Measurements from ENCODE around the gene PLXNA4. TPM values are rescaled to one million over a fixed set of nuclear protein-coding genes. Genes with fewer than 3 reads are reported as not detected.
"Not testable (repeated sequence)": the region's sequence is repeated elsewhere in the genome, so short reads cannot be mapped to it uniquely, and the experiment has no call there.

PLXNA4 gene
- total and polyA plus RNA-seq, 4 donors, result 0.63 to 4.6 (median 2.1) TPM

GRCh38 chr7:132176719-132177118, 399.6 kb downstream of the PLXNA4 start:
- Histone ChIP-seq H3K36me3 (ENCODE audit: control insufficient read depth in 4 of 4, insufficient read depth in 4 of 4, low read length in 4 of 4) (peaks cover 0 to 3% (median 0%) of the 10 kb centered on the region in 4 donors), H3K4me1 (ENCODE audit: control insufficient read depth in 5 of 5, insufficient read depth in 5 of 5, low read length in 5 of 5) (peaks cover 0 to 2% (median 0%) of the 10 kb centered on the region in 5 donors), H3K9ac (ENCODE audit: insufficient read depth in 1 of 2, low read length in 2 of 2) (no peak overlapping the region), H3K27ac (ENCODE audit: low read depth in 1 of 2, low read length in 1 of 2) (no peak overlapping the region), H3K4me3 (no peak overlapping the region), H3K27me3 (ENCODE audit: control insufficient read depth in 3 of 3, insufficient read depth in 3 of 3, low read length in 2 of 3) (peaks cover 0 to 4% (median 3%) of the 10 kb centered on the region in 3 donors), H3K9me3 (ENCODE audit: control insufficient read depth in 4 of 4, insufficient read depth in 3 of 4, low read length in 3 of 4) (no peaks in the 10 kb centered on the region)
- 84 to 94% methylated on average over 8 of the region's 8 CpGs for WGBS, 2 donors
- no peak for DNase-seq
- TF ChIP-seq, protein P1, sequence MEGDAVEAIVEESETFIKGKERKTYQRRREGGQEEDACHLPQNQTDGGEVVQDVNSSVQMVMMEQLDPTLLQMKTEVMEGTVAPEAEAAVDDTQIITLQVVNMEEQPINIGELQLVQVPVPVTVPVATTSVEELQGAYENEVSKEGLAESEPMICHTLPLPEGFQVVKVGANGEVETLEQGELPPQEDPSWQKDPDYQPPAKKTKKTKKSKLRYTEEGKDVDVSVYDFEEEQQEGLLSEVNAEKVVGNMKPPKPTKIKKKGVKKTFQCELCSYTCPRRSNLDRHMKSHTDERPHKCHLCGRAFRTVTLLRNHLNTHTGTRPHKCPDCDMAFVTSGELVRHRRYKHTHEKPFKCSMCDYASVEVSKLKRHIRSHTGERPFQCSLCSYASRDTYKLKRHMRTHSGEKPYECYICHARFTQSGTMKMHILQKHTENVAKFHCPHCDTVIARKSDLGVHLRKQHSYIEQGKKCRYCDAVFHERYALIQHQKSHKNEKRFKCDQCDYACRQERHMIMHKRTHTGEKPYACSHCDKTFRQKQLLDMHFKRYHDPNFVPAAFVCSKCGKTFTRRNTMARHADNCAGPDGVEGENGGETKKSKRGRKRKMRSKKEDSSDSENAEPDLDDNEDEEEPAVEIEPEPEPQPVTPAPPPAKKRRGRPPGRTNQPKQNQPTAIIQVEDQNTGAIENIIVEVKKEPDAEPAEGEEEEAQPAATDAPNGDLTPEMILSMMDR (IDR thresholded peaks at IDR 0.05; ENCODE audit: control extremely low read depth, extremely low read depth), result no peak
- ATAC-seq (ENCODE audit: insufficient read depth, low FRiP score), result no peak

DNA sequence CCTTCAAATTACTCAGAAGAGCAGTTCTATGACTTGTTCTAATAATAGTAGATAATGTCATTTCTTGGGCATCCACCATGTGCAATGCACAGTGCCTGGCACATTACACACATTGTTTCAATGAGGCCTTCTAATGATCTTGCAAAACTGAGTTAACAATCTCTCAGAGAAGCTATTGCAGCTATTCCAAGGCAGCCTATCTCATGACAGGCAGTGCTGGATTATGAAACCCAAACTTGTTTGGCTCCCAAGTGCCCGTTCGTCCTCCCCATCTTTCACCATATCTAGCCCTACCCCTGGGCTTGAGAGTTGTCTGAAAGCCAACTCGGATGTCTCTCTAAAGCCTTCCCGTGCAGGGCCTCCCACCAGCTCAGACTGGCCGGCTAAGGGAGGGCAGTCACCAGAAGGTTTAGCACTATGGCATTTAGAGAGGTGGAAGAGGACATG, 405.1 kb downstream of the PLXNA4 start:
- H3K27ac ChIP-seq (ENCODE audit: low read depth in 1 of 2, low read length in 1 of 2), result no peak overlapping the region
- ATAC-seq (ENCODE audit: insufficient read depth, low FRiP score), result no peak
- TF ChIP-seq, protein P1 (IDR thresholded peaks at IDR 0.05; ENCODE audit: control extremely low read depth, extremely low read depth), result no peak
- H3K9ac ChIP-seq (ENCODE audit: insufficient read depth in 1 of 2, low read length in 2 of 2), result no peak overlapping the region
- peak; percentile 7 to 47 (median 24) for DNase-seq
- H3K27me3 ChIP-seq (ENCODE audit: control insufficient read depth in 3 of 3, insufficient read depth in 3 of 3, low read length in 2 of 3), result no peaks in the 10 kb centered on the region
- H3K36me3 ChIP-seq (ENCODE audit: control insufficient read depth in 4 of 4, insufficient read depth in 4 of 4, low read length in 4 of 4), result peaks cover 0 to 3% (median 0%) of the 10 kb centered on the region in 4 donors
- 51 to 57% methylated on average over 5 of the region's 5 CpGs for WGBS, 2 donors
- H3K4me3 ChIP-seq, result no peak overlapping the region
- peaks cover 0 to 4% (median 0%) of the 10 kb centered on the region in 5 donors for H3K4me1 ChIP-seq (ENCODE audit: control insufficient read depth in 5 of 5, insufficient read depth in 5 of 5, low read length in 5 of 5)
- no peaks in the 10 kb centered on the region for H3K9me3 ChIP-seq (ENCODE audit: control insufficient read depth in 4 of 4, insufficient read depth in 3 of 4, low read length in 3 of 4)

DNA sequence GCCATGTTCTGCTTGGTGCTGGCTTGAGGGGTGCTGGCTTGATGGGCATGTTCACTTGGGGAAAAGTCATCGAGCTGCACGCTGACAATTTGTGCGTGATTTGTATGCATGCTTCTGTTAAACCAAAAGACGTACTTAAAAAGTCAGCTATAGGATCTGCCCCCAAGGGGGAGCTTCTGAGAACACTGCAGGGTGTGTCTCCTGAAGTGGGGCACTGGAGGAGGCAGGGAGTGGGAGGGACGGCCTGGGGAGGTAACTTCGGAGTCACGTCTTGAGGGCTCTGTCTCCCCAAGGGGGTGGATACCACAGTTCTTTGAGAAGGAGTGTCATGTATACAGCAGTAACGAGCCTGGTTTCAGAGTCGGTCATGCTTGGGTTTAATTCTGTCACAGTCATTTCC, 406.5 kb downstream of the PLXNA4 start:
- H3K4me1 ChIP-seq (ENCODE audit: control insufficient read depth in 5 of 5, insufficient read depth in 5 of 5, low read length in 5 of 5), result peaks cover 0 to 4% (median 0%) of the 10 kb centered on the region in 5 donors
- DNase-seq (no peak), ATAC-seq (ENCODE audit: insufficient read depth, low FRiP score) (no peak)
- no peak overlapping the region for H3K27ac ChIP-seq (ENCODE audit: low read depth in 1 of 2, low read length in 1 of 2)
- H3K36me3 ChIP-seq (ENCODE audit: control insufficient read depth in 4 of 4, insufficient read depth in 4 of 4, low read length in 4 of 4), result peaks cover 0 to 3% (median 0%) of the 10 kb centered on the region in 4 donors
- no peaks in the 10 kb centered on the region for H3K9me3 ChIP-seq (ENCODE audit: control insufficient read depth in 4 of 4, insufficient read depth in 3 of 4, low read length in 3 of 4)
- H3K27me3 ChIP-seq (ENCODE audit: control insufficient read depth in 3 of 3, insufficient read depth in 3 of 3, low read length in 2 of 3), result no peaks in the 10 kb centered on the region
- WGBS, 2 donors, result 53 to 57% methylated on average over 9 of the region's 9 CpGs
- TF ChIP-seq, protein P1 (IDR thresholded peaks at IDR 0.05; ENCODE audit: control extremely low read depth, extremely low read depth), result no peak
- H3K4me3 ChIP-seq, result no peak overlapping the region
- no peak overlapping the region for H3K9ac ChIP-seq (ENCODE audit: insufficient read depth in 1 of 2, low read length in 2 of 2)

DNA sequence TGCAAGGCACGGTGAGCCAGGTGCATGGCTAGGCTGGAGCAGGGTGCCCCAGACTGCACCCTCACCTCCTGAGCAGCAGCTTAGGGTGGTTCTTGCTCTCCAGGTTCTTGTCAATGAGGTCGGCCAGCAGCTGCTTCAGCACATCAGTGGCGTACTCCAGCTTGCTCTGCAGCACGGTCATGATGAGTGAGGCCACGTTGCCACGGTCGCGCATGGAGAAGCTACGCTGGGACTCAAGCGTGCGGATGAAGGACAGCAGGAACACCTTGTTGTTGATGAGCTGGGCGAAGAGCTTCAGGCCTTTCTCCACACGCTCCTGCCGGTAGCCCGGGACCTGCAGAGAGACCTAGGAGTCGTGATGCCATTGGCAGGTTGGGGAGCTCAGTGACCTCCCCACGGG, 408.0 kb downstream of the PLXNA4 start:
- Histone ChIP-seq H3K4me1 (ENCODE audit: control insufficient read depth in 5 of 5, insufficient read depth in 5 of 5, low read length in 5 of 5) (peaks cover 0 to 4% (median 0%) of the 10 kb centered on the region in 5 donors), H3K4me3 (no peak overlapping the region), H3K36me3 (ENCODE audit: control insufficient read depth in 4 of 4, insufficient read depth in 4 of 4, low read length in 4 of 4) (no peaks in the 10 kb centered on the region), H3K9me3 (ENCODE audit: control insufficient read depth in 4 of 4, insufficient read depth in 3 of 4, low read length in 3 of 4) (no peaks in the 10 kb centered on the region), H3K27ac (ENCODE audit: low read depth in 1 of 2, low read length in 1 of 2) (no peak overlapping the region), H3K9ac (ENCODE audit: insufficient read depth in 1 of 2, low read length in 2 of 2) (no peak overlapping the region), H3K27me3 (ENCODE audit: control insufficient read depth in 3 of 3, insufficient read depth in 3 of 3, low read length in 2 of 3) (no peaks in the 10 kb centered on the region)
- TF ChIP-seq, protein P1 (IDR thresholded peaks at IDR 0.05; ENCODE audit: control extremely low read depth, extremely low read depth), result no peak
- ATAC-seq (ENCODE audit: insufficient read depth, low FRiP score) (no peak), DNase-seq (no peak)
- 93 to 94% methylated on average over 17 of the region's 17 CpGs for WGBS, 2 donors

DNA sequence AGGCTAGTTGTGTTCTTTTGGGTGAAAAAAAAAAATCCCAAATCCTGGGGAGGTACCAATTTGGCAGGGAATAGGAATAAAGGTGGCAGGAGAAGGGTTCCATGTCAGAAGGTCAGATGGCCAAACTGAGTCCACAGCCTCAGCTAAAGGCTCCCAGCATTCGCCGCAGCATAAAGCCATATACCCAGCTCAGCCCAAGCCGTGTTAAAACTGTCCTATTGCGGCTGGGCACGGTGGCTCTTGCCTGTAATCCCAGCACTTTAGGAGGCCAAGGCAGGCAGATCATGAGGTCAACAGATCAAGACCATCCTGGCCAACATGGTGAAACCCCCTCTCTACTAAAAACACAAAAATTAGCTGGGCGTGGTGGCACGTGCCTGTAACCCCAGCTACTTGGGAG, 410.6 kb downstream of the PLXNA4 start:
- not testable (repeated sequence) for H3K27ac ChIP-seq (ENCODE audit: low read depth in 1 of 2, low read length in 1 of 2); H3K9me3 ChIP-seq (ENCODE audit: control insufficient read depth in 4 of 4, insufficient read depth in 3 of 4, low read length in 3 of 4); ATAC-seq (ENCODE audit: insufficient read depth, low FRiP score); H3K9ac ChIP-seq (ENCODE audit: insufficient read depth in 1 of 2, low read length in 2 of 2); DNase-seq; H3K4me3 ChIP-seq; H3K36me3 ChIP-seq (ENCODE audit: control insufficient read depth in 4 of 4, insufficient read depth in 4 of 4, low read length in 4 of 4); H3K27me3 ChIP-seq (ENCODE audit: control insufficient read depth in 3 of 3, insufficient read depth in 3 of 3, low read length in 2 of 3)
- peaks cover 0 to 13% (median 3%) of the 10 kb centered on the region in 5 donors for H3K4me1 ChIP-seq (ENCODE audit: control insufficient read depth in 5 of 5, insufficient read depth in 5 of 5, low read length in 5 of 5)
- WGBS, 2 donors, result 93 to 99% methylated on average over 7 of the region's 7 CpGs
